Heart left ventricle (tissue), 16 donors: ENCODE data around the gene LRRC14B. TPM values are rescaled to one million over a fixed set of nuclear protein-coding genes. Genes with fewer than 3 reads are reported as not detected.

Experiments used
- ATAC-seq, 4 donors: fragments of 200-7000 bp; cut with Tn5 transposase; one replicate each; pipeline ENCODE4 v1.9.1; 2020 to 2022; ENCODE audit warnings: moderate library complexity in 4 of 4, mild to moderate bottlenecking in 3 of 4, moderate number of reproducible peaks in 1 of 4
- DNase-seq, 5 donors: peaks; one replicate each; pipeline ENCODE4 v3.0.0-alpha.2; 2020
- H3K27ac ChIP-seq, 12 donors: fragments of 200-600 bp; sonication (generic) in 4 of 12; one replicate each; pipeline versions ENCODE4 v1.5.0 to v1.8.0; 2016 to 2022; ENCODE audit warnings: mild to moderate bottlenecking in 2 of 12
- H3K27me3 ChIP-seq, 9 donors: fragments of 200-600 bp; sonication (generic) in 2 of 9; one replicate each; pipeline versions ENCODE4 v1.5.1 to v1.8.0; 2016 to 2022; ENCODE audit warnings: mild to moderate bottlenecking in 3 of 9
- H3K36me3 ChIP-seq, 9 donors: fragments of 200-600 bp; sonication (generic) in 2 of 9; one replicate each; pipeline versions ENCODE4 v1.5.0 to v1.8.0; 2018 to 2022; ENCODE audit warnings: mild to moderate bottlenecking in 2 of 9
- H3K4me1 ChIP-seq, 12 donors: fragments of 200-600 bp; sonication (generic) in 4 of 12; one replicate each; pipeline versions ENCODE4 v1.5.0 to v1.8.0; 2016 to 2022; ENCODE audit warnings: mild to moderate bottlenecking in 3 of 12
- H3K4me3 ChIP-seq, 12 donors: fragments of 200-600 bp; sonication (generic) in 4 of 12; one replicate each; pipeline versions ENCODE4 v1.5.0 to v1.8.0; 2017 to 2022; ENCODE audit warnings: mild to moderate bottlenecking in 9 of 12, moderate library complexity in 4 of 12
- H3K9me3 ChIP-seq, 12 donors: fragments of 200-600 bp; sonication (generic) in 4 of 12; one replicate each; pipeline versions ENCODE4 v1.5.0 to v1.8.0; 2016 to 2022; ENCODE audit warnings: mild to moderate bottlenecking in 1 of 12
- CTCF ChIP-seq, 12 donors: fragments of 200-600 bp; sonication (generic) in 4 of 12; IDR thresholded peaks; one replicate each; pipeline versions ENCODE4 v1.5.0 to v1.8.0; 2018 to 2022; ENCODE audit warnings: antibody characterized with exemption in 12 of 12, mild to moderate bottlenecking in 5 of 12
- POLR2A ChIP-seq, 2 donors: fragments of 450-650 bp; IDR thresholded peaks; one replicate each; pipeline ENCODE4 v1.6.1; 2017; ENCODE audit warnings: antibody characterized with exemption in 2 of 2, mild to moderate bottlenecking in 2 of 2, moderate library complexity in 2 of 2
- WGBS, 4 donors: extraction: QIAGEN DNeasy Blood & Tissue Kit in 2 of 4; methylation state at CpG; one replicate each; pipeline versions ENCODE4 v1.1.5 to v1.1.7; 2013 to 2018; 5-methylcytosine and 5-hydroxymethylcytosine counted together
- intact Hi-C, 10 donors: fragments of 100-400 bp; cut with DNase I; formaldehyde crosslinking; loops; one replicate each; pipeline versions ENCODE4 v1.11.1 to v1.14.2; 2022
- polyA plus RNA-seq, 2 donors: library from polyadenylated mRNA; stranded (reverse); fragments of 200-250 nt; gene quantifications; one replicate each; pipeline ENCODE4 v1.2.3, GENCODE V29; 2013
- total RNA-seq, 9 donors: library from RNA; depleted of rRNA in 2 of 9; stranded (reverse); fragments of >200 nt in 2 of 9; fragmentation: NEBNext Ultra II Directional in 3 of 9; extraction: Animal tissue kit (Norgen Biotek cat#: 25700) in 3 of 9; gene quantifications; one replicate each; pipeline versions ENCODE4 v1.1.0 to v1.2.4, GENCODE V29; 2016 to 2023
- donor health status: ischemic (EF 13 %, LVEDD 7.1; RV severe dilation, severe dysfunction).
- donor health status: healthy with polysubstance abuse.
- donor health status: DM: no; HTN: yes; CAD: no.
- donor health status: DM: no; HTN: no; CAD: no.
- donor health status: ischemic (EF 25% LVEDD 6.9; RV normal size, moderate dysfunction).
- donor health status: ischemic (EF 25% LVEDD 5.7; RV mildly dilated, moderate dysfunction).
- donor health status: healthy.
- donor health status: DM: yes; HTN: yes; CAD: no.
- donor health status: ischemic (EF 35%, LVEDD 5.7; RV mildly dilated, moderate dysfunction).
- donor health status: nonischemic (EF 11% LVEDD 7.7; RV severe dilation, severe dysfunction).
- donor health status: DM: yes; HTN: yes; CAD: no.
- donor health status: PGD.
- donor health status: ischemic (EF 29% LVEDD 5.4; RV normal size, mild dysfunction).
- donor health status: nonischemic (EF 23%, LVEDD 6.1; RV moderate dilation, normal function).

LRRC14B gene
- total and polyA plus RNA-seq, 11 donors, result 6.1 to 133 (median 40.3) TPM

DNA sequence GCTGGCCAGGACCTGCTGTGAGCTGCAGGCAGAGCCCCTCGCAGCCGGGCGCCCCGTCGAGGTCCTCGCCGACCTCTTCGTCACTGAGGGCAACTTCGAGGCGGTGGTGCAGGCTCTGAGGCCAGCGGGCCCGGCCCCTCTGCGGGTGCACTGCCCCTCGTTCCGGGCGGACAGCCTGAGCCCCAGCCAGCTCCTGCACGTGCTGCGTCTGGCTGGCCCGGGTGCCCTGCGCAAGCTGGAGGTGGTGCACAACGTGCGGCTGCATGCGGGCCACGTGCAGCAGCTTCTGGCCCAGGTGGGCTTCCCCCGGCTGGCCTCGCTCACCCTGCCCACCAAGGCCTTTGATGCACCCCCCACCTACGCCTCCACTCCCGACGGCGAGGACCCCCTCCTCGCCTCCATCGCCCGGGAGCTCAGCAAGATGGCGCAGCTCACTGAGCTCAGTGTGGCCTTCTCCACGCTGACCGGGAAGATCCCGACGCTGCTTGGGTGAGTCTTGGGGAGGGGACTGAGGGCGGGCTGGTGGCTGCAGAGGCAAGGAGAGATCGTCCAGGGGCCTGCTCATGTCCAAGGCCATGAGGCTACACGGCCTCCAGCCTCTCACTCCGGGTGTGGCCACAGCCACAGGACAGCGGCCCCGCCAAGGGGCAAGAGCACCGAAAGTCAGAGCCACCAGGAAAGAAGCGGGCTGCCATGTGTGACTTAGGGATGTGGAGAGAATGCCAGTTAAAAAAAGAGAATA, 825 bp downstream of the LRRC14B start:
- 58 to 74% (median 70%) methylated on average over 22 to 46 of the region's 46 CpGs for WGBS, 4 donors
- Histone ChIP-seq H3K9me3 (no peaks in the 10 kb centered on the region), H3K27ac (peak overlapping the region; percentile 76 to 97 (median 92)), H3K36me3 (peaks cover 0 to 15% (median 0%) of the 10 kb centered on the region in 9 donors), H3K4me3 (peak overlapping the region in 11 of 12 donors; percentile 3 to 55 (median 44)), H3K27me3 (peaks cover 0 to 12% (median 0%) of the 10 kb centered on the region in 9 donors), H3K4me1 (peaks cover 0 to 63% (median 27%) of the 10 kb centered on the region in 12 donors)
- ATAC-seq (no peak), DNase-seq (peak in 1 of 5 donors; percentile 18)
- TF ChIP-seq POLR2A (IDR thresholded peaks at IDR 0.05) (no peak), CTCF (IDR thresholded peaks at IDR 0.05) (no peak)
- intact Hi-C loops, result loop anchor here in 2 of 10 donors (1.0 to 2.0 kb wide), 2 partner anchors 26 to 27 kb away; partner anchors contain the start of genes CCDC127 (in 2 of the 2) and SDHA (in 2 of the 2)

- Histone ChIP-seq H3K36me3 (peaks cover 0 to 15% (median 0%) of the 10 kb centered on the region in 9 donors), H3K9me3 (no peaks in the 10 kb centered on the region), H3K27ac (peak overlapping the region; percentile 76 to 97 (median 92)), H3K4me3 (peak overlapping the region; percentile 3 to 55 (median 42)), H3K27me3 (peaks cover 0 to 12% (median 0%) of the 10 kb centered on the region in 9 donors), H3K4me1 (peaks cover 0 to 66% (median 27%) of the 10 kb centered on the region in 12 donors)
- intact Hi-C loops, result no loop called here
- no peak for DNase-seq
- 42 to 55% (median 52%) methylated on average over 9 of the region's 9 CpGs for WGBS, 4 donors
- TF ChIP-seq POLR2A (IDR thresholded peaks at IDR 0.05) (no peak), CTCF (IDR thresholded peaks at IDR 0.05) (no peak)
- no peak for ATAC-seq
Observed at GRCh38 chr5:192691-192969, 1.3 kb downstream of the LRRC14B start.

DNA sequence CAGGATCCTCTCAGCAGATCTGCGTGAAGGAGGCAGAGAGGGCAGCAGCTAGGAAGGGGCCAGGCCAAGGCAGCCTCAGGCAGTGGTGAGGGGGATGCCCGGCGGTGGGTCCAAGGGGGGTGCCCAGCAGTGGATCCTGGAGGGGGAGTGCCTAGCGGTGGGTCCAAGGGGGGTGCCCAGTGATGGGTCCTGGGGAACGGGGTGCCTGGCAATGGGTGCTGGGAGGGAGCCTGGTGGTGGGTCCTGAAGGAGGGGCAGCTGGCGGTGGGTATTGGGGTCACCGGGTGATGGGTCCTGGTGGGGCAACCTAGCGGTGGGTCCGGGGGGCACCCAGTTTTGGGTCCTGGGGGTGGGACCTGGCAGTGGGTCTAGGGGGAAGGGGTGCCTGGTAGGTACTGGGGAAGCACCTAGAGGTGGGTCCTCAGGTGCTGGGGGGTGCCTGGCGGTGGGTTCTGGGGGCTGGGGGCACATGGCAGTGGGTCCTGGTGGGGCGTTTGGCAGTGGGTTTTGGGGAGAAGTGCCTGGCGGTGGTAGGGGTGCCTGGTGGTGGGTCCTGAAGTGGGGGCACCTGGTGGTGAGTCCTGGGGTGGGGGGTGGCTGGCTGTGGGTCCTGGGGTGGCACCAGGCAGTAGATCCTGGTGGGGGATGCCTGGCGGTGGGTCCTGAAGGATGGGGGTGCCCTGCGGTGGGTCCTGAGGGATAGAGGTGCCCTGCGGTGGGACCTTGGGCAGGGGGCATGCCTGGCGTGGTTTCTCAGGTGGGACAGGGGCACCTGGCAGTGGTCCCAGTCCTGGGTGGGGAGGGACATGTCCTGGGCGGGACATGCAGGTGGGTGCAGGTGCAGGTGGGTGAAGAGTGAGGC, 1.9 kb downstream of the LRRC14B start:
- no peaks in the 10 kb centered on the region for H3K9me3 ChIP-seq
- DNase-seq (peak in 1 of 5 donors; percentile 17), ATAC-seq (no peak)
- peaks cover 0 to 65% (median 26%) of the 10 kb centered on the region in 12 donors for H3K4me1 ChIP-seq
- WGBS, 4 donors, result 43 to 63% (median 59%) methylated on average over 13 to 17 of the region's 17 CpGs
- H3K4me3 ChIP-seq, result peak overlapping the region; percentile 3 to 55 (median 42)
- no peak for TF ChIP-seq CTCF (IDR thresholded peaks at IDR 0.05)
- no peak for TF ChIP-seq POLR2A (IDR thresholded peaks at IDR 0.05)
- intact Hi-C loops, result no loop called here
- H3K36me3 ChIP-seq, result peaks cover 0 to 15% (median 0%) of the 10 kb centered on the region in 9 donors
- peak overlapping the region; percentile 76 to 97 (median 92) for H3K27ac ChIP-seq
- H3K27me3 ChIP-seq, result peaks cover 0 to 12% (median 0%) of the 10 kb centered on the region in 9 donors
